GM19328 (cell line): ENCODE measurements around the gene GLIPR2.
A peak's percentile ranks its signal among the peaks of the same experiment; 100 is the strongest.
"Not testable (repeated sequence)": the region's sequence is repeated elsewhere in the genome, so short reads cannot be mapped to it uniquely, and the experiment has no call there.

Source experiments
- ATAC-seq: cut with Tn5 transposase; IDR thresholded peaks from one replicate; pipeline ENCODE4 v1.9.1; 2021; ENCODE audit warnings: mild to moderate bottlenecking, moderate library complexity; ENCODE audit not compliant: unreplicated experiment

Gene GLIPR2

GRCh38 chr9:36143245-36143641 lies 6.7 kb downstream of the GLIPR2 start:
- no peak for ATAC-seq

- no peak for ATAC-seq
Observed at GRCh38 chr9:36144309-36145232, 8.0 kb downstream of the GLIPR2 start.

GRCh38 chr9:36145970-36146369 lies 9.4 kb downstream of the GLIPR2 start:
- ATAC-seq: no peak

GRCh38 chr9:36146651-36147050 lies 10.1 kb downstream of the GLIPR2 start:
- no peak for ATAC-seq

- ATAC-seq: no peak
Observed at GRCh38 chr9:36147441-36148175, 11.1 kb downstream of the GLIPR2 start.

- no peak for ATAC-seq
Observed at GRCh38 chr9:36148311-36149051, 11.9 kb downstream of the GLIPR2 start.

GRCh38 chr9:36149197-36149596 lies 12.7 kb downstream of the GLIPR2 start:
- ATAC-seq: no peak

GRCh38 chr9:36150574-36151315 lies 14.2 kb downstream of the GLIPR2 start:
- ATAC-seq: no peak

GRCh38 chr9:36151316-36152210 lies 15.0 kb downstream of the GLIPR2 start:
- ATAC-seq: peak; percentile 81

- ATAC-seq: no peak
Observed at GRCh38 chr9:36152741-36153438, 16.4 kb downstream of the GLIPR2 start.

- no peak for ATAC-seq
Observed at GRCh38 chr9:36153746-36154145, 17.2 kb downstream of the GLIPR2 start.

- ATAC-seq: no peak
Observed at GRCh38 chr9:36154331-36154952, 17.9 kb downstream of the GLIPR2 start.

- no peak for ATAC-seq
Observed at GRCh38 chr9:36156116-36156515, 19.6 kb downstream of the GLIPR2 start.

GRCh38 chr9:36158122-36158521 lies 21.6 kb downstream of the GLIPR2 start:
- no peak for ATAC-seq

GRCh38 chr9:36158917-36159316 lies 22.4 kb downstream of the GLIPR2 start:
- ATAC-seq: no peak

- ATAC-seq: not testable (repeated sequence)
Observed at GRCh38 chr9:36159509-36159908, 23.0 kb downstream of the GLIPR2 start.

- not testable (repeated sequence) for ATAC-seq
Observed at GRCh38 chr9:36160126-36160525, 23.6 kb downstream of the GLIPR2 start.

- ATAC-seq: no peak
Observed at GRCh38 chr9:36161187-36161586, 24.7 kb downstream of the GLIPR2 start.
